Left lobe of liver (tissue), 2 donors: Measurements from ENCODE around the gene MDP1. TPM values are rescaled to one million over a fixed set of nuclear protein-coding genes. Genes with fewer than 3 reads are reported as not detected.
A peak's percentile ranks its signal among the peaks of the same experiment; 100 is the strongest.

ENCODE experiments used
- ATAC-seq: fragments of 200-7000 bp; cut with Tn5 transposase; one replicate; pipeline ENCODE4 v1.9.1; 2020; ENCODE audit warnings: mild to moderate bottlenecking, moderate library complexity
- DNase-seq: peaks from one replicate; pipeline ENCODE4 v3.0.0-alpha.2; 2020; ENCODE audit warnings: low spot score
- total RNA-seq: library from RNA; stranded (reverse); gene quantifications from one replicate; pipeline ENCODE4 v1.2.1, GENCODE V29; 2021
- donor health status: DM: no; HTN: no; CAD: no; lungs with moderate emphysema.
- donor health status: DM: no; HTN: yes; CAD: no.

MDP1 gene
- total RNA-seq, 1 donor from 2014 or later: 5.0 TPM

GRCh38 chr14:24182110-24182882, 33.6 kb downstream of the MDP1 start:
- ATAC-seq: no peak
- no peak for DNase-seq

GRCh38 chr14:24181371-24182077, 34.3 kb downstream of the MDP1 start:
- ATAC-seq: no peak
- no peak for DNase-seq

GRCh38 chr14:24179961-24180796, 35.7 kb downstream of the MDP1 start:
- peak; percentile 76 for ATAC-seq
- peak; percentile 84 for DNase-seq

- ATAC-seq (peak; percentile 3), DNase-seq (no peak)
Observed at GRCh38 chr14:24179294-24179960, 36.4 kb downstream of the MDP1 start.

- DNase-seq (peak; percentile 65), ATAC-seq (peak; percentile 59)
Observed at GRCh38 chr14:24178399-24179178, 37.3 kb downstream of the MDP1 start.

GRCh38 chr14:24177891-24178290, 38.0 kb downstream of the MDP1 start:
- no peak for DNase-seq

GRCh38 chr14:24177041-24177825, 38.6 kb downstream of the MDP1 start:
- DNase-seq (no peak), ATAC-seq (no peak)

More at GRCh38 chr14:24177891-24178290, 38.0 kb downstream of the MDP1 start:
- no peak for ATAC-seq

GRCh38 chr14:24176599-24176998, 39.3 kb downstream of the MDP1 start:
- no peak for ATAC-seq
- no peak for DNase-seq

- no peak for ATAC-seq
Observed at GRCh38 chr14:24172871-24173281, 43.0 kb downstream of the MDP1 start.

GRCh38 chr14:24172261-24172860, 43.5 kb downstream of the MDP1 start:
- DNase-seq (no peak), ATAC-seq (no peak)

More at GRCh38 chr14:24172871-24173281, 43.0 kb downstream of the MDP1 start:
- DNase-seq: no peak

- ATAC-seq (peak; percentile 50), DNase-seq (no peak)
Observed at GRCh38 chr14:24171422-24172260, 44.2 kb downstream of the MDP1 start, which contains the start of gene REC8. TSS of gene REC8 (plus strand) at chr14:24172080. CDS start at chr14:24172553, 473 bp downstream.

GRCh38 chr14:24167469-24168114, 48.3 kb downstream of the MDP1 start:
- ATAC-seq: no peak

GRCh38 chr14:24165785-24166184, 50.1 kb downstream of the MDP1 start:
- ATAC-seq (no peak), DNase-seq (no peak)

More at GRCh38 chr14:24167469-24168114, 48.3 kb downstream of the MDP1 start:
- DNase-seq: no peak

GRCh38 chr14:24164518-24164991, 51.3 kb downstream of the MDP1 start:
- DNase-seq (no peak), ATAC-seq (no peak)
